HepG2 (cell line): ENCODE measurements around the gene ATG9A. TPM values are rescaled to one million over a fixed set of nuclear protein-coding genes. Genes with fewer than 3 reads are reported as not detected.

Experiments
- ATAC-seq: fragments of 200-7000 bp; cut with Tn5 transposase; 3 replicates; pipeline ENCODE4 v1.9.1; 2020; ENCODE audit warnings: mild to moderate bottlenecking, moderate library complexity
- BruUV-seq: library from RNA; stranded (reverse); fragments of 400-500 nt; replicated peaks from 2 replicates; lab custom pipeline; 2021; lab: Mats Ljungman, UMichigan
- CTCF ChIA-PET: fragments of 300-600 bp; formaldehyde crosslinking; extraction: SDS; loops from one replicate; lab custom pipeline; 2021; ENCODE audit warnings: low total read pairs, inconsistent platforms, low intra/inter-chr PET ratio; lab: Yijun Ruan, JAX
- POLR2A ChIA-PET: fragments of 350-600 bp; sonication (Branson Sonifier 250); formaldehyde crosslinking; loops from one replicate; lab custom pipeline; 2020; ENCODE audit warnings: antibody characterized with exemption, inconsistent platforms; lab: Yijun Ruan, JAX
- DNase-seq: peaks from one replicate; pipeline ENCODE4 v3.0.0-alpha.2; 2015; ENCODE audit warnings: low spot score
- FAIRE-seq: peaks from 3 replicates; lab custom pipeline; 2011; peaks lifted over from hg19 to GRCh38; lab: Jason Lieb, UNC
- H2AFZ ChIP-seq: one replicate; pipeline ENCODE4 v1.6.1; 2011; ENCODE audit warnings: low read length, inconsistent platforms
- H3K27ac ChIP-seq: fragments of 300-600 bp; 3 replicates; pipeline ENCODE4 v1.8.0; 2011; ENCODE audit warnings: mixed run types, mild to moderate bottlenecking, mixed read lengths, low read length, inconsistent platforms; ENCODE audit not compliant: insufficient read depth; ENCODE audit errors: extremely low read length
- H3K27me3 ChIP-seq, 2 experiments: fragments of 200-600 bp in 1 of 2; 2 replicates in 1 of 2; 3 replicates in 1 of 2; pipeline versions ENCODE4 v1.6.0 to v1.8.0; 2011; ENCODE audit warnings: low read length in 2 of 2, mild to moderate bottlenecking in 2 of 2, moderate library complexity in 2 of 2, inconsistent platforms in 1 of 2; ENCODE audit not compliant: insufficient read depth in 2 of 2, control insufficient read depth in 1 of 2
- H3K36me3 ChIP-seq, 2 experiments: fragments of 200-600 bp in 1 of 2; replicated peaks in 1 of 2; 2 replicates in 1 of 2; 3 replicates in 1 of 2; pipeline versions ENCODE4 v1.5.1 to v1.8.0; 2011; ENCODE audit warnings: low read length in 2 of 2, inconsistent platforms in 1 of 2; ENCODE audit not compliant: insufficient read depth in 2 of 2, control insufficient read depth in 1 of 2
- H3K4me1 ChIP-seq: 2 replicates; pipeline ENCODE4 v1.5.1; 2012; ENCODE audit warnings: low read length, inconsistent platforms; ENCODE audit not compliant: insufficient read depth
- H3K4me2 ChIP-seq: 2 replicates; pipeline ENCODE4 v1.6.0; 2011; ENCODE audit warnings: low read depth, low read length, inconsistent platforms
- H3K4me3 ChIP-seq, 3 experiments: fragments of 200-600 bp in 1 of 3; sonication (generic), shearing (Covaris generic) in 1 of 3; replicated peaks in 1 of 3; 2 replicates each; pipeline ENCODE4 v1.5.1; 2011 to 2016; ENCODE audit warnings: low read length in 3 of 3, inconsistent platforms in 2 of 3, low read depth in 2 of 3, mild to moderate bottlenecking in 2 of 3, control low read depth in 1 of 3, mixed read lengths in 1 of 3; ENCODE audit not compliant: insufficient read depth in 1 of 3
- H3K79me2 ChIP-seq: one replicate; pipeline ENCODE4 v1.6.1; 2011; ENCODE audit warnings: low read length, inconsistent platforms; ENCODE audit not compliant: insufficient read depth
- H3K9ac ChIP-seq: 2 replicates; pipeline ENCODE4 v1.6.0; 2011; ENCODE audit warnings: mild to moderate bottlenecking, low read depth, low read length, inconsistent platforms; ENCODE audit not compliant: insufficient read depth
- H3K9me3 ChIP-seq: 2 replicates; pipeline ENCODE4 v1.5.1; 2012; ENCODE audit warnings: mild to moderate bottlenecking, low read length
- H4K20me1 ChIP-seq: 2 replicates; pipeline ENCODE4 v1.6.0; 2011; ENCODE audit warnings: inconsistent platforms, mild to moderate bottlenecking, low read length, moderate library complexity; ENCODE audit not compliant: insufficient read depth
- CENPBD1 ChIP-seq: sonication (generic); formaldehyde crosslinking; IDR thresholded peaks from 2 replicates; pipeline ENCODE4 v1.8.0; 2022; ENCODE audit warnings: missing genetic modification reagents, low read depth, mild to moderate bottlenecking, borderline replicate concordance
- EZH2 ChIP-seq: conservative IDR thresholded peaks from 2 replicates; pipeline ENCODE4 v1.6.1; 2012; ENCODE audit warnings: mild to moderate bottlenecking, low read depth, low read length, moderate library complexity
- GLMP ChIP-seq: sonication (generic); formaldehyde crosslinking; IDR thresholded peaks from 2 replicates; pipeline ENCODE4 v1.9.0; 2021; ENCODE audit warnings: missing genetic modification reagents, mild to moderate bottlenecking, borderline replicate concordance
- HNRNPUL1 ChIP-seq: fragments of 200-400 bp; formaldehyde crosslinking; IDR thresholded peaks from 2 replicates; pipeline ENCODE4 v1.6.1; 2017; ENCODE audit warnings: low read depth, mild to moderate bottlenecking, low read length, moderate library complexity
- IRX3 ChIP-seq: sonication (generic); formaldehyde crosslinking; IDR thresholded peaks from 2 replicates; pipeline ENCODE4 v1.8.1; 2023; ENCODE audit warnings: mild to moderate bottlenecking, low read depth, missing genetic modification reagents, borderline replicate concordance
- KAT8 ChIP-seq: IDR thresholded peaks from 2 replicates; pipeline ENCODE4 v1.6.1; 2016; ENCODE audit warnings: missing genetic modification reagents, missing compliant biosample characterization
- KLF15 ChIP-seq: sonication (generic); formaldehyde crosslinking; IDR thresholded peaks from 2 replicates; pipeline ENCODE4 v1.8.1; 2023; ENCODE audit warnings: borderline replicate concordance, mild to moderate bottlenecking, inconsistent platforms, missing genetic modification reagents, mixed read lengths
- POLR2G ChIP-seq: fragments of 200-400 bp; formaldehyde crosslinking; IDR thresholded peaks from 2 replicates; pipeline ENCODE4 v1.6.1; 2018; ENCODE audit warnings: mild to moderate bottlenecking, low read depth, low read length, moderate library complexity
- TFDP1 ChIP-seq: IDR thresholded peaks from 2 replicates; pipeline ENCODE4 v1.6.1; 2016; ENCODE audit warnings: missing compliant biosample characterization, missing genetic modification reagents, borderline replicate concordance
- ZKSCAN8 ChIP-seq: IDR thresholded peaks from 2 replicates; pipeline ENCODE4 v1.6.1; 2016; ENCODE audit warnings: borderline replicate concordance, missing genetic modification reagents, missing compliant biosample characterization
- ZNF10 ChIP-seq: sonication (generic); formaldehyde crosslinking; IDR thresholded peaks from 2 replicates; pipeline ENCODE4 v1.4.0; 2020; ENCODE audit warnings: mild to moderate bottlenecking, low read depth, missing genetic modification reagents, borderline replicate concordance
- ZNF264 ChIP-seq: sonication (generic); formaldehyde crosslinking; IDR thresholded peaks from 2 replicates; pipeline ENCODE4 v1.4.0; 2020; ENCODE audit warnings: missing genetic modification reagents
- ZNF281 ChIP-seq: sonication (generic); formaldehyde crosslinking; IDR thresholded peaks from 2 replicates; pipeline ENCODE4 v1.4.0; 2020; ENCODE audit warnings: missing genetic modification reagents, borderline replicate concordance
- ZNF530 ChIP-seq: sonication (generic); formaldehyde crosslinking; IDR thresholded peaks from 2 replicates; pipeline ENCODE4 v1.5.0; 2020; ENCODE audit warnings: low read depth, mild to moderate bottlenecking, missing genetic modification reagents
- ZNF557 ChIP-seq: sonication (generic); formaldehyde crosslinking; IDR thresholded peaks from 2 replicates; pipeline ENCODE4 v1.4.0; 2020; ENCODE audit warnings: missing genetic modification reagents
- ZNF75D ChIP-seq: sonication (generic); formaldehyde crosslinking; IDR thresholded peaks from 2 replicates; pipeline ENCODE4 v1.8.1; 2023; ENCODE audit warnings: missing genetic modification reagents, mild to moderate bottlenecking, borderline replicate concordance
- ZSCAN22 ChIP-seq: sonication (generic); formaldehyde crosslinking; IDR thresholded peaks from 2 replicates; pipeline ENCODE4 v1.4.0; 2020; ENCODE audit warnings: mild to moderate bottlenecking, missing genetic modification reagents
- ZSCAN9 ChIP-seq: IDR thresholded peaks from 2 replicates; pipeline ENCODE4 v1.6.1; 2016; ENCODE audit warnings: borderline replicate concordance
- WGBS: methylation state at CpG from one replicate; pipeline ENCODE4 v1.1.6; 2017; ENCODE audit warnings: low lambda C conversion rate; 5-methylcytosine and 5-hydroxymethylcytosine counted together
- in situ Hi-C: cut with HindIII; loops from 2 replicates; pipeline ENCODE4 v1.10.0; 2017; ENCODE audit warnings: low pct_unique_long_range_greater_than_20kb; ENCODE audit not compliant: extremely low pct_ligation_motif_present
- intact Hi-C: fragments of 100-400 bp; cut with micrococcal nuclease; formaldehyde crosslinking; loops from one replicate; pipeline ENCODE4 v1.10.0; 2022; ENCODE audit not compliant: unreplicated experiment
- polyA plus RNA-seq, 8 experiments: library from polyadenylated mRNA; depleted of rRNA in 3 of 8; stranded (reverse) in 7 of 8; unstranded in 1 of 8; fragments of >200 nt; fragmentation: Illumina TruSeq in 4 of 8; extraction: Trizol in 4 of 8; gene quantifications; 2 replicates each; pipeline versions ENCODE4 v1.2.1 to v1.2.3, GENCODE V29; 2011 to 2016; ENCODE audit warnings: low read depth in 4 of 8, missing spikeins in 1 of 8, mixed read lengths in 1 of 8; ENCODE audit not compliant: insufficient read depth in 1 of 8
- total RNA-seq, 5 experiments: library from RNA; depleted of rRNA; stranded (reverse); fragments of >200 nt; fragmentation: Illumina TruSeq; extraction: Trizol; gene quantifications; 2 replicates each; pipeline ENCODE4 v1.2.3, GENCODE V29; 2016; ENCODE audit warnings: low read depth in 1 of 5

The ATG9A gene
- total and polyA plus RNA-seq, 2 of the 13 experiments (the other 11 are each of a cell fraction or from before 2014, with no cell fraction given): 35.0 to 131 TPM

- in situ Hi-C loops: no loop called here
- TF ChIP-seq GLMP (CRISPR knock-in tag): no peak
- TF ChIP-seq ZKSCAN8 (CRISPR knock-in tag): peak; percentile 90
- TF ChIP-seq IRX3 (CRISPR knock-in tag): no peak
- no peak for TF ChIP-seq EZH2
- TF ChIP-seq KLF15 (CRISPR knock-in tag): no peak
- no peak for TF ChIP-seq ZNF10
- TF ChIP-seq ZNF281: peak; percentile 65; the same call in 1 of the 2 replicates
- peak; percentile 72; the same call in 1 of the 2 replicates for TF ChIP-seq TFDP1 (CRISPR knock-in tag)
- peak; percentile 94 for TF ChIP-seq ZSCAN9
- TF ChIP-seq ZNF75D (CRISPR knock-in tag): no peak
- TF ChIP-seq CENPBD1 (CRISPR knock-in tag): no peak
- peak; percentile 89 for TF ChIP-seq ZNF264
- peak; percentile 99 for TF ChIP-seq POLR2G
- TF ChIP-seq HNRNPUL1: no peak
- TF ChIP-seq ZSCAN22 (CRISPR knock-in tag): no peak
- peak; percentile 85; the same call in 1 of the 2 replicates for TF ChIP-seq ZNF530 (CRISPR knock-in tag)
- TF ChIP-seq ZNF557: no peak
- TF ChIP-seq KAT8 (CRISPR knock-in tag): peak; percentile 99
Observed at GRCh38 chr2:219245148-219245898, 15.9 kb upstream of the ATG9A start, which contains the start of the genes GLB1L and STK16. GLB1L (minus strand) TSS chr2:219245444; CDS start chr2:219243573, 1,871 bp downstream. STK16 (plus strand) TSS chr2:219245479; CDS start chr2:219246000, 521 bp downstream.

More at GRCh38 chr2:219245148-219245898, 15.9 kb upstream of the ATG9A start, which contains the start of the genes GLB1L and STK16:
- Histone ChIP-seq H3K9ac (peak within 1 kb of the TSS; percentile 90), H3K9me3 (no peaks in the 10 kb centered on the region), H2AFZ (no peak within 1 kb of the TSS), H3K27me3 (no peaks in the 10 kb centered on the region; a peak in 1 of 5 replicates), H3K36me3 (peaks cover 1 to 13% of the 10 kb centered on the region in 2 experiments; a peak in 4 of 5 replicates), H3K4me1 (peaks cover 53% of the 10 kb centered on the region), H4K20me1 (no peaks in the 10 kb centered on the region), H3K4me2 (peak within 1 kb of the TSS; percentile 90), H3K79me2 (peaks cover 14% of the 10 kb centered on the region), H3K4me3 (peak within 1 kb of the TSS; percentile 88 to 97 (median 93)), H3K27ac (peak within 1 kb of the TSS; percentile 72)
- intact Hi-C loops: loop anchor here (1.0 kb wide), 1 partner anchor 16 kb away; the partner anchor contains the start of genes ANKZF1 and ATG9A
- ChIA-PET POLR2A (interaction anchor here (0.6 to 3.2 kb wide), 28 partner anchors 9 to 463 kb away, joined by 3 to 69 read pairs (median 6); partner anchors contain the start of genes ABCB6, ANKZF1, ATG9A and CNPPD1), CTCF (no interaction called here)
- WGBS: under 1% methylated on average over 21 of the region's 46 CpGs
- BruUV-seq: TSS peak; percentile 71
- ATAC-seq: peak; percentile 81
- DNase-seq: peak; percentile 89
- peak; percentile 94 for FAIRE-seq
